22Rv1 (cell line): Measurements from ENCODE around the gene SLC6A19.

Source experiments
- ZFX ChIP-seq: fragments of 450-650 bp; IDR thresholded peaks from 2 replicates; pipeline ENCODE4 v1.6.1; 2017; ENCODE audit warnings: antibody characterized with exemption, borderline replicate concordance
- TF ChIP-seq, protein P1 (sequence below): fragments of 450-650 bp; IDR thresholded peaks from 2 replicates; pipeline ENCODE4 v1.5.1; 2017; ENCODE audit warnings: mild to moderate bottlenecking

DNA sequence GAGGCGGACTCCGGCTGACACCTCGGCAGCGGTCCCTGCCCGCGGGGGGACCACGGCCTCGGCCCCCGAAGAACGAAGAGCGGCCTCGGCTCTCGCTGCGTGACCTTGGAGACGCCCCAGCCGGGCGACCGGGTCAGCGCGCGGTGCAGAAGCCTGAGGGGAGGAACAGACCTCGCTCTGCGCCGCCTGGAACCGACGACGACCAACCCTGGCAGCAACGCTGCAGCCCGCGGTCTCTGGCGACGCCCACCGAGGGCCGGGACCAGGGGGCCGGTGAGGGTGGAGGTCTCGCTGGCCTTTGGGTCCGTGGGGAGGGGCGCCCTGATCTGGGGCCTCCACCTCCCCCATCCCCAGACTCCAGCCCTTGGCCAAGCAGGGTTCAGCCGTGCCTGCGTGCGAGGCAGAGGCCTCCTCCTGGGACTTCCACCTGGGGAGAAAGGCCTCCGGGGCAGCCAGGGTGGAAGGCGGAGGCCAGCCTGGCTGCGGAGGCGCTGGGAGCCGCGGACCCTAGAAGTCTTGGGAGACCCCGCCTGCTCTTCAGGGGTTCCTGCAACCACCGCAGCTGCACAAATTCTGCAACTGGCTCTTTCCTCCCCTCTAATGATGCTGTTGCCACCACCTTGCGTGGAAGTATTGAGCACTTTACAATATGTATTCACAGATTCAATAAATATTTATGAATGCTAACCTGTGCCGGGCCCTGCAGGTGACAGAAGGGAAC lies 45.2 kb upstream of the SLC6A19 start:
- TF ChIP-seq, protein P1, sequence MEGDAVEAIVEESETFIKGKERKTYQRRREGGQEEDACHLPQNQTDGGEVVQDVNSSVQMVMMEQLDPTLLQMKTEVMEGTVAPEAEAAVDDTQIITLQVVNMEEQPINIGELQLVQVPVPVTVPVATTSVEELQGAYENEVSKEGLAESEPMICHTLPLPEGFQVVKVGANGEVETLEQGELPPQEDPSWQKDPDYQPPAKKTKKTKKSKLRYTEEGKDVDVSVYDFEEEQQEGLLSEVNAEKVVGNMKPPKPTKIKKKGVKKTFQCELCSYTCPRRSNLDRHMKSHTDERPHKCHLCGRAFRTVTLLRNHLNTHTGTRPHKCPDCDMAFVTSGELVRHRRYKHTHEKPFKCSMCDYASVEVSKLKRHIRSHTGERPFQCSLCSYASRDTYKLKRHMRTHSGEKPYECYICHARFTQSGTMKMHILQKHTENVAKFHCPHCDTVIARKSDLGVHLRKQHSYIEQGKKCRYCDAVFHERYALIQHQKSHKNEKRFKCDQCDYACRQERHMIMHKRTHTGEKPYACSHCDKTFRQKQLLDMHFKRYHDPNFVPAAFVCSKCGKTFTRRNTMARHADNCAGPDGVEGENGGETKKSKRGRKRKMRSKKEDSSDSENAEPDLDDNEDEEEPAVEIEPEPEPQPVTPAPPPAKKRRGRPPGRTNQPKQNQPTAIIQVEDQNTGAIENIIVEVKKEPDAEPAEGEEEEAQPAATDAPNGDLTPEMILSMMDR = no peak
- TF ChIP-seq ZFX = no peak
